M059J (cell line): ENCODE results near the gene RNMT. TPM values are rescaled to one million over a fixed set of nuclear protein-coding genes. Genes with fewer than 3 reads are reported as not detected.
A peak's percentile ranks its signal among the peaks of the same experiment; 100 is the strongest.
"Not testable (repeated sequence)": the region's sequence is repeated elsewhere in the genome, so short reads cannot be mapped to it uniquely, and the experiment has no call there.

Experiments used
- DNase-seq: peaks from one replicate; pipeline ENCODE4 v3.0.0-alpha.2; 2012; ENCODE audit warnings: low read depth
- total RNA-seq: library from RNA; depleted of rRNA; stranded (reverse); fragments of >200 nt; shearing (Covaris generic); gene quantifications from 2 replicates; pipeline ENCODE4 v1.2.3, GENCODE V29; 2014

The RNMT gene
- total RNA-seq, 1 experiment from 2014 or later, result 21.9 TPM

DNA sequence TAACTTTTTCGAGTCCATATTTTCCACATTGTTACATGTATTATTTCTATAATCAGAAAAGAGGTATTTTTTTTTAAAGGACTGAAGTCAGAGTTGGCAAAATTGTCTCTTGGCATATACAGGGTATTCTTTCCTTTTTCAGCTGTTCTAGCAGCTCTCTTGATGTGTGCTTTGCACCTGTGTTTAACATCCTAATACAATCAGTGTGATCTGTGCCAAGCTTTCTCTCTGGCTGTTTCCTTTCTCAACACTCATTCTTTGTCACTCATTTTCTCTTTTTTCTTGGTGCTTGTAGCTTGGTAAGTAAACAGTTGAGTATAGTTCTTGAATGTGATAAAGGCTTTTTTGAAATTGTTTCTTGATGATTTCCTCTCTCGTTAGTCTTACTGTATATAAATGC, 9.2 kb downstream of the RNMT start:
- DNase-seq, result no peak

- DNase-seq, result no peak
Observed at GRCh38 chr18:13745696-13746095, 19.2 kb downstream of the RNMT start.

GRCh38 chr18:13746633-13747032, 20.2 kb downstream of the RNMT start:
- DNase-seq, result no peak

GRCh38 chr18:13751599-13751998, 25.1 kb downstream of the RNMT start:
- not testable (repeated sequence) for DNase-seq

- DNase-seq, result no peak
Observed at GRCh38 chr18:13756261-13756660, 29.8 kb downstream of the RNMT start.

DNA sequence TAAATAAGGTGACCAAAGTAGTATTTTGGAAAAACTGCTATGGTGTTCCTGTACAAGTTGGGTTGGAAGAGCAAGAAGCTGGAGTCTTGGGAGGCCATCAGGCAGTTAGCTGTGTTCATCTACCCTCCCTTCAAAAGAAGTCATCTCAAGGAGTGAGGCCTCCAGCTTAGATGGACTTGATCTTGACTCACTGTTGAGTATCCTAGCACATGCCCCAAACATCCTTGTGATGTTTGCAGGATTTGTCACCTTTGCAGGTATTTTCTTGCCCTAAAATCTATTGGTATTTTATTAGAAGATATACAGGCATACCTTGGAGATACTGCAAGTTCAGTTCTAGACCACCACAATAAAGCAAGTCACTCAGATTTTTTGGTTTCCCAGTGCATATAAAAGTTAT, 30.2 kb downstream of the RNMT start:
- DNase-seq, result no peak

DNA sequence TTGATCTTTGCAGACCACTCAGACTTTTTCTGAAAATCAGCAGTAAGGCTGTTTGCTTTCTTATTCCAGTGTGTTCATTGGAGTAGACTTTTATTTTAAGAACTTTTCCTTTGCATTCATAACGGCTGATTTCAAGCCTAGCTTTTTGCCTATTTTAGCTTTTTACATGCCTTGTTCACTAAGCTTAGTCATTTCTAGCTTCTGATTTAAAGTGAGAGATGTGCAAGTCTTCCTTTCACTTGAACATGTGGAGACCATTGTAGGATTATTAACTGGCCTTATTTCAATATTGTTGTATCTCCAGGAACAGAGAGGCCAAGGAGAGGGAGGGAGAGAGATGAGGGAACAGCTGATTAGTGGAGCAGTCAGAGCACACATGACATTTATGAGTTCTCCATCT, 32.1 kb downstream of the RNMT start:
- DNase-seq, result no peak

- DNase-seq, result no peak
Observed at GRCh38 chr18:13760047-13760446, 33.6 kb downstream of the RNMT start.

DNA sequence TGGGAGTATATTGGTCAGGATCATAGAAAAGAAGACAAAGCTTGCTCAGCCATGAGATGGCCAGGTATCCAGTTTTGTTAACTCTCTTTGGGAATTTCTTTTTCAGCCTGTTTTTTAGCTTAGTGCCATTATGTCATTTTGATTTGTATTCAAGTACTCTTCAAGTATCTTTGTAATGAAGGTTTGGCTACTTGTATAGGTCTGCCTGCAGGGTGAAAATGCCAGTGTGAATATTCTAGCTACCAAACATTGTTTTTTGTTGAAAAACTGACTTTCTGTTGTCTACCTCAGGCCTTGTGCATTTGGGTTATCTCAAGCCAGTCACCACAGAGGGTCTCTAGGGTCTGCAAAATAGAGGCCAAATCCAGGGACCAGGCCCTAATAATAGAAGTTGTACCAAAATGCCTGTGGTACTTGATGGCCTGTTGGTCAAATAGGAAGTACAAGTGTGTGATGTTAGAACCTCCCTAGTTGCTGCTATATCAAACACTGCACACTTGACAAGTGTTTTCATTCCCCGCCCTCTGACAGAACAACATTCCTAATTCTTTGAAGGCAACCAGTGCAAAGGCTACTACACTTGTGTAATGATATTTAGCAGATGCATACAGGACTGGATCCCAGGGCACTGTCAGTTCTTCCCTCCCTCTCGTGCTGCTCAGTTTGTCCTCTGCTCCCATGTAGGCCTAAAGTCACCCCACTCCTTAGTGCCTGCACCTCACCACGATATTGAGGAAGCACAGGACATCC, 36.4 kb downstream of the RNMT start:
- no peak for DNase-seq

GRCh38 chr18:13775058-13775457, 48.6 kb downstream of the RNMT start:
- DNase-seq, result no peak

DNA sequence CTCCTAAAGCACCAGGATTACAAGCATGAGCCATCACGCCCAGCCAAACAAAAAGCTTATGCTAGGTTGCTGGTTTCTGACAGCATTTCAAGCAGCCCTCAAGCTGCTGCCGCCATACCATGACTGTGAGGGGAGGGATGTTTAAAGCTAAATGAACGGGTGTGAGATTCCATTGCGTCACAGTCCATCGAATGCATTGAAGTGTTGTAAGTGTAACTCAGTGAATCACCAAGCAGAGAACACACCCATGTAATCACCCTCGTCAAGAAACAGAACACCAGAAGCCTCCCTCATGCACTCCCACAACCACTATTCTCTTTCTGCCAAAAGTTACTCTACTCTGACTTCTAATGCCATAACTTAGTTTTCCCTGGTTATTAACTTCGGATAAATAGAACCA, 64.7 kb downstream of the RNMT start:
- DNase-seq, result no peak

- no peak for DNase-seq
Observed at GRCh38 chr18:13793819-13794218, 67.3 kb downstream of the RNMT start.

DNA sequence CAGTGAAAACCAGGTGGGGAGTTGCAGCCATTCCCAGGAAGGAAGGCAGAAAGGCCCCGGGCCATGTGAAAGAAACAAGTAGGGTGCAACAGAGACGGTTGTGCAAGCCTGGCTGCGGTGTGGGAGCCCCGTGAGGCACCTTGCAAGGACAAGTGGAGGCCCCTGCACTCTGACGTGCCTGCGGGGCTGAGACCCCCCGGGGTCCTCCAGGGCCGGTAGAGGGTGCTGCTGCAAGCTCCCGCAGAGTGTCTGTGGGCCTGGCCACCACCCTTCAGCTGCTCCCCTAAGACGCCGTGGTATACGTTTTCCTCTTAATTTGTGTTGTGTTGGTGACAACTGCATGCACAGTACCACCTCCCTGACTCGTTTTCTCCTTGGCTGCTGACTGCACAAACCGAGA, 70.0 kb downstream of the RNMT start:
- no peak for DNase-seq

DNA sequence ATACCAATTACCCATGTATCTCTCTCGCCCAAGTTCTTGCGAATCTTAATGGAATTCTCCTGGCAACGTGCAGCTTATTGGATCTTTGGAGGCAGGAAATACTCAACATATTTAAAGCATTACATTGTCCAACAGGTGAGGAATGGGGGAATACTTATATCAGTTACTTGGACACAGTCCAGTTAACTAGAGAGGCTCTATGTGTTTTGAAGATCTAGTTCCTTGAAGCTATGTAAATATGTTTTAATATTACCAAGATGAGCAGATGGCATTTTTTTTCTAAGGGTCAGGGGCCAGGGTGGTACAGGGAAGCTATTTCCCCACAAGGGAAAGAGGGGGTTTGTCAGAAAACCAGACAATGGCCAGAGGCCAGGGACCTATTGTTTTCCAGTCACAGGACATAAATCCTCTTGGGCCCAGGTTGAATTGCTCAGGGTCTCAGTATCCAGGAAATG, 70.7 kb downstream of the RNMT start:
- DNase-seq, result peak; percentile 68

DNA sequence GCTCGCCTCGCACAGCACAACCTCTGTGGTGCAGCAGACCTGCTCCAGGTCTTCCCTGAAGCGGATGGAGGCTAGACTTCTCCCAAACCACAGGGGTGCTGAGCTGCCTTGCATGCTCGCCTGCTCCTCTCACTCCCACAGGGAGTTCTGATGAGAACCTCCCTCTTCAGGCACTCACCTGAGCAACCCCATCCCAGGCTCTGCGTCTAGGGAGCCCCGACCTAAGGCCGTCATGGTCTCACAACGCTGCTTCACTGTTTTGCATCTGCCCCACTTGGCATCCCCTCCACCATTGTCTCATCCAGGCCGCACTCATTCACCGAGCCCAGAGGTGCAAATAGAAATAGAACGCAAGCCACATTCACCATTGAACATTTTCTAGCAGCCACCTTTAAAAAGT, 72.9 kb downstream of the RNMT start:
- DNase-seq, result no peak

GRCh38 chr18:13800505-13801259, 74.2 kb downstream of the RNMT start:
- DNase-seq, result peak; percentile 32

DNA sequence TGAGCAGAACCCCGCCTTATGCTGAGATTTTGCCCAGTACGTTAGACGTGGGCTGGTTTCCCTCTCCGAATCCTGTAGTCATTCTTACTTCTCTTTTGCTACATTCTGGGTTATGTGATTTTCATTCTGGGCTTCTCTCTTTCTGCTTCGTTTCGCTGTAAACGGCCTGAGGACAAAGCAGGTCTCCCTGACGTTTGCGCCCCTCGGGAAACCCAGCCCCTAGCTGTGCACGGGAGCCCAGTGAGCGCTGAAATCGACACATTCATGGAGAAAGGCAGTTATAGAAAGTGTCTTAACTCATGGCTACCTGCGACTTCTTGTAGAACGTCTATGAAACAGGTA, 74.8 kb downstream of the RNMT start:
- no peak for DNase-seq

- no peak for DNase-seq
Observed at GRCh38 chr18:13804305-13804704, 77.8 kb downstream of the RNMT start.

DNA sequence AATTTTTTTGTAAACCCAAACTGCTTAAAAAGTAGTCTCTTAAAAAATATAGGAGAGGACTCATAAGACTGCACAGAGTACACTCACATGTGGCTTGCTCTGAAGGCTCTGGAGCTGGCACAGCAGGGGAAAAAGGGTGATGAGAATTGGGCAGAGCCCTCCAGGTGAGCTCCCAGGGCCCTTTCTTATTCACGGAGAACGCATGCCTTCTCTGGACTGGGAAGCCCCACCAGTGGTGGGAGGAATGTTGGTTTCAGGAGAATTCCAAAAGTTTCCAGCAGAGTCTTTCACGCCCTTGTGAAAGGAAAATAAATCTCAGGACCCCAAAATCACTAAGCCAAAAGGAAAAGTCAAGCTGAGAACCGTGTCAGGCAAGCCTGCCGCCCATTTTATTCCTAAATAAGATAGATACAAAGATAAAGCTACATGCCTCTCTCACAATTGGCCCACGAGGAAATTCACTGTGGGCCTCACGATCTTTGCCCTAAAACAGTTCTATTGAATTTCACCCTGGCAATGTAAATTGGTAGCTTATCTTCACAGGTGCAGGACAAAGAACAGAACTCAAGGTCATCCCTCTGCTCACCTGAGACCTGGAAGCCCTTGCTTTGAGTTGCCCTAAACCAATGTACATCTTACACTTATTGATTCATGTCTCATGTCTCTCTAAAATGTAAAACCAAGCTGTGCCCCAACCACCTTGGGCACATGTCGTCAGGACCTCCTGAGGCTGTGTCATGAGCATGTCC, 82.0 kb downstream of the RNMT start:
- no peak for DNase-seq

GRCh38 chr18:13809043-13809430, 82.6 kb downstream of the RNMT start:
- DNase-seq, result no peak

DNA sequence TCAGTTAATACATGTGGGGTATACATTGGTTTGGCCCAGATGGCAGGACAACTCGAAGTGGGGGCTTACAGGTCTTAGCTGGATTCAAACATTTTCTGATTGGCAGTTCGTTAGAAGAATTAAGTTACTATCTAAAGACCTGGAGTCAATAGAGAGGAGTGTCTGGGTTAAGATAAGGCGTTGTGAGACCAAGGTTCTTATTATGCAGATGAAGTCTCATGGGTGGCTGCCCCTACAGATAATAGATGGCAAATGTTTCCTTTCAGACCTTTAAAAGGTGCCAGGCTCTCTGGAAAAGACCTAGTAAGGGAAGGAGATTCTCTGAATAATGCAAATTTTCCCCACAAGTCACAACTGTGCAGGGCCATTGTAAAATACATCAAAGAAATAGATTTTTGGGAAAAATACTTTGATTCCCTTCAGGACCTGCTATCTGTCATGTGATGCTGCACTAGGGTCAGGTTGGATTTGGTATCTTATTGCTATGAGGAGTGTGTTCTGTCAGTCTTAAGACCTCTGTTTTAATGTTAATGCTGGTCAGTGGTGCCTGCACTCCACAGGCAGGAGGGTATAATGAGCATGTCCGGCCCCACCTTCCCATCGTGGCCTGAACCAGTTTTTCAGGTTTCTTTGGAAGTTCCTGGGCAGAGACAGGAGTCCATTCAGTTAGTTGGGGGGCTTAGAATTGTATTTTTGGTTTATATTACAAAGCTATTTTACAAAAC, 83.2 kb downstream of the RNMT start:
- DNase-seq, result no peak

- peak; percentile 44 for DNase-seq
Observed at GRCh38 chr18:13810950-13811485, 84.5 kb downstream of the RNMT start.
